ENCODE data around the gene MRE11. TPM values are rescaled to one million over a fixed set of nuclear protein-coding genes. Genes with fewer than 3 reads are reported as not detected.

Gene MRE11
- total RNA-seq, 1 donor from 2014 or later = 16.7 TPM

GRCh38 chr11:94469416-94469815 lies 24.2 kb downstream of the MRE11 start:
- Histone ChIP-seq H3K4me1 (ENCODE audit: control insufficient read depth in 3 of 3, insufficient read depth in 3 of 3, low read length in 3 of 3) (no peaks in the 10 kb centered on the region), H3K27ac (ENCODE audit: low read depth, low read length) (no peak overlapping the region), H3K27me3 (ENCODE audit: control insufficient read depth in 3 of 3, insufficient read depth in 3 of 3, low read length in 3 of 3) (no peaks in the 10 kb centered on the region), H3K9ac (ENCODE audit: low read depth in 1 of 3, low read length in 3 of 3) (no peak overlapping the region), H3K4me3 (ENCODE audit: low read length in 3 of 3) (no peak overlapping the region), H3K9me3 (ENCODE audit: control insufficient read depth in 3 of 3, low read length in 3 of 3) (no peaks in the 10 kb centered on the region), H3K36me3 (ENCODE audit: control insufficient read depth in 3 of 3, insufficient read depth in 3 of 3, low read length in 3 of 3) (peaks cover 9 to 22% (median 12%) of the 10 kb centered on the region in 3 donors)

GRCh38 chr11:94459576-94459975 lies 34.1 kb downstream of the MRE11 start:
- no peaks in the 10 kb centered on the region for H3K27me3 ChIP-seq (ENCODE audit: control insufficient read depth in 3 of 3, insufficient read depth in 3 of 3, low read length in 3 of 3)
- H3K4me1 ChIP-seq (ENCODE audit: control insufficient read depth in 3 of 3, insufficient read depth in 3 of 3, low read length in 3 of 3) = no peaks in the 10 kb centered on the region
- H3K4me3 ChIP-seq (ENCODE audit: low read length in 3 of 3) = no peak overlapping the region
- no peak overlapping the region for H3K9ac ChIP-seq (ENCODE audit: low read depth in 1 of 3, low read length in 3 of 3)
- no peak overlapping the region for H3K27ac ChIP-seq (ENCODE audit: low read depth, low read length)
- no peaks in the 10 kb centered on the region for H3K9me3 ChIP-seq (ENCODE audit: control insufficient read depth in 3 of 3, low read length in 3 of 3)
- peaks cover 6 to 17% (median 6%) of the 10 kb centered on the region in 3 donors for H3K36me3 ChIP-seq (ENCODE audit: control insufficient read depth in 3 of 3, insufficient read depth in 3 of 3, low read length in 3 of 3)

GRCh38 chr11:94457118-94458029 lies 36.3 kb downstream of the MRE11 start:
- no peaks in the 10 kb centered on the region for H3K27me3 ChIP-seq (ENCODE audit: control insufficient read depth in 3 of 3, insufficient read depth in 3 of 3, low read length in 3 of 3)
- H3K4me1 ChIP-seq (ENCODE audit: control insufficient read depth in 3 of 3, insufficient read depth in 3 of 3, low read length in 3 of 3) = no peaks in the 10 kb centered on the region
- H3K36me3 ChIP-seq (ENCODE audit: control insufficient read depth in 3 of 3, insufficient read depth in 3 of 3, low read length in 3 of 3) = peaks cover 6 to 17% (median 6%) of the 10 kb centered on the region in 3 donors
- no peak overlapping the region for H3K4me3 ChIP-seq (ENCODE audit: low read length in 3 of 3)
- H3K9ac ChIP-seq (ENCODE audit: low read depth in 1 of 3, low read length in 3 of 3) = no peak overlapping the region
- H3K27ac ChIP-seq (ENCODE audit: low read depth, low read length) = no peak overlapping the region
- no peaks in the 10 kb centered on the region for H3K9me3 ChIP-seq (ENCODE audit: control insufficient read depth in 3 of 3, low read length in 3 of 3)

GRCh38 chr11:94455861-94456260 lies 37.8 kb downstream of the MRE11 start:
- Histone ChIP-seq H3K4me3 (ENCODE audit: low read length in 3 of 3) (no peak overlapping the region), H3K4me1 (ENCODE audit: control insufficient read depth in 3 of 3, insufficient read depth in 3 of 3, low read length in 3 of 3) (no peaks in the 10 kb centered on the region), H3K27ac (ENCODE audit: low read depth, low read length) (no peak overlapping the region), H3K9me3 (ENCODE audit: control insufficient read depth in 3 of 3, low read length in 3 of 3) (no peaks in the 10 kb centered on the region), H3K9ac (ENCODE audit: low read depth in 1 of 3, low read length in 3 of 3) (no peak overlapping the region), H3K27me3 (ENCODE audit: control insufficient read depth in 3 of 3, insufficient read depth in 3 of 3, low read length in 3 of 3) (no peaks in the 10 kb centered on the region), H3K36me3 (ENCODE audit: control insufficient read depth in 3 of 3, insufficient read depth in 3 of 3, low read length in 3 of 3) (peaks cover 6 to 14% (median 6%) of the 10 kb centered on the region in 3 donors)

- H3K27ac ChIP-seq (ENCODE audit: low read depth, low read length) = no peak overlapping the region
- H3K4me1 ChIP-seq (ENCODE audit: control insufficient read depth in 3 of 3, insufficient read depth in 3 of 3, low read length in 3 of 3) = no peaks in the 10 kb centered on the region
- peaks cover 0 to 7% (median 6%) of the 10 kb centered on the region in 3 donors for H3K36me3 ChIP-seq (ENCODE audit: control insufficient read depth in 3 of 3, insufficient read depth in 3 of 3, low read length in 3 of 3)
- H3K27me3 ChIP-seq (ENCODE audit: control insufficient read depth in 3 of 3, insufficient read depth in 3 of 3, low read length in 3 of 3) = no peaks in the 10 kb centered on the region
- H3K4me3 ChIP-seq (ENCODE audit: low read length in 3 of 3) = no peak overlapping the region
- no peak overlapping the region for H3K9ac ChIP-seq (ENCODE audit: low read depth in 1 of 3, low read length in 3 of 3)
- H3K9me3 ChIP-seq (ENCODE audit: control insufficient read depth in 3 of 3, low read length in 3 of 3) = no peaks in the 10 kb centered on the region
Observed at GRCh38 chr11:94454301-94454700, 39.3 kb downstream of the MRE11 start.

- Histone ChIP-seq H3K9ac (ENCODE audit: low read depth in 1 of 3, low read length in 3 of 3) (no peak overlapping the region), H3K36me3 (ENCODE audit: control insufficient read depth in 3 of 3, insufficient read depth in 3 of 3, low read length in 3 of 3) (peaks cover 0 to 7% (median 6%) of the 10 kb centered on the region in 3 donors)
Observed at GRCh38 chr11:94452988-94453387, 40.7 kb downstream of the MRE11 start.

GRCh38 chr11:94450048-94450447 lies 43.6 kb downstream of the MRE11 start:
- Histone ChIP-seq H3K36me3 (ENCODE audit: control insufficient read depth in 3 of 3, insufficient read depth in 3 of 3, low read length in 3 of 3) (peaks cover 1 to 14% (median 5%) of the 10 kb centered on the region in 3 donors), H3K9ac (ENCODE audit: low read depth in 1 of 3, low read length in 3 of 3) (no peak overlapping the region), H3K27ac (ENCODE audit: low read depth, low read length) (no peak overlapping the region), H3K27me3 (ENCODE audit: control insufficient read depth in 3 of 3, insufficient read depth in 3 of 3, low read length in 3 of 3) (no peaks in the 10 kb centered on the region), H3K4me3 (ENCODE audit: low read length in 3 of 3) (no peak overlapping the region), H3K9me3 (ENCODE audit: control insufficient read depth in 3 of 3, low read length in 3 of 3) (no peaks in the 10 kb centered on the region), H3K4me1 (ENCODE audit: control insufficient read depth in 3 of 3, insufficient read depth in 3 of 3, low read length in 3 of 3) (no peaks in the 10 kb centered on the region)

More at GRCh38 chr11:94452988-94453387, 40.7 kb downstream of the MRE11 start:
- Histone ChIP-seq H3K27ac (ENCODE audit: low read depth, low read length) (no peak overlapping the region), H3K4me1 (ENCODE audit: control insufficient read depth in 3 of 3, insufficient read depth in 3 of 3, low read length in 3 of 3) (no peaks in the 10 kb centered on the region), H3K9me3 (ENCODE audit: control insufficient read depth in 3 of 3, low read length in 3 of 3) (no peaks in the 10 kb centered on the region), H3K4me3 (ENCODE audit: low read length in 3 of 3) (no peak overlapping the region), H3K27me3 (ENCODE audit: control insufficient read depth in 3 of 3, insufficient read depth in 3 of 3, low read length in 3 of 3) (no peaks in the 10 kb centered on the region)

GRCh38 chr11:94449437-94449836 lies 44.2 kb downstream of the MRE11 start:
- Histone ChIP-seq H3K36me3 (ENCODE audit: control insufficient read depth in 3 of 3, insufficient read depth in 3 of 3, low read length in 3 of 3) (peaks cover 4 to 17% (median 5%) of the 10 kb centered on the region in 3 donors), H3K4me3 (ENCODE audit: low read length in 3 of 3) (no peak overlapping the region), H3K9ac (ENCODE audit: low read depth in 1 of 3, low read length in 3 of 3) (no peak overlapping the region), H3K4me1 (ENCODE audit: control insufficient read depth in 3 of 3, insufficient read depth in 3 of 3, low read length in 3 of 3) (no peaks in the 10 kb centered on the region), H3K27ac (ENCODE audit: low read depth, low read length) (no peak overlapping the region), H3K9me3 (ENCODE audit: control insufficient read depth in 3 of 3, low read length in 3 of 3) (no peaks in the 10 kb centered on the region), H3K27me3 (ENCODE audit: control insufficient read depth in 3 of 3, insufficient read depth in 3 of 3, low read length in 3 of 3) (no peaks in the 10 kb centered on the region)

- H3K36me3 ChIP-seq (ENCODE audit: control insufficient read depth in 3 of 3, insufficient read depth in 3 of 3, low read length in 3 of 3) = peaks cover 5 to 19% (median 7%) of the 10 kb centered on the region in 3 donors
- H3K4me1 ChIP-seq (ENCODE audit: control insufficient read depth in 3 of 3, insufficient read depth in 3 of 3, low read length in 3 of 3) = no peaks in the 10 kb centered on the region
- H3K27ac ChIP-seq (ENCODE audit: low read depth, low read length) = no peak overlapping the region
- no peak overlapping the region for H3K4me3 ChIP-seq (ENCODE audit: low read length in 3 of 3)
- H3K27me3 ChIP-seq (ENCODE audit: control insufficient read depth in 3 of 3, insufficient read depth in 3 of 3, low read length in 3 of 3) = no peaks in the 10 kb centered on the region
- H3K9ac ChIP-seq (ENCODE audit: low read depth in 1 of 3, low read length in 3 of 3) = no peak overlapping the region
- H3K9me3 ChIP-seq (ENCODE audit: control insufficient read depth in 3 of 3, low read length in 3 of 3) = no peaks in the 10 kb centered on the region
Observed at GRCh38 chr11:94449029-94449428, 44.6 kb downstream of the MRE11 start.

- no peaks in the 10 kb centered on the region for H3K27me3 ChIP-seq (ENCODE audit: control insufficient read depth in 3 of 3, insufficient read depth in 3 of 3, low read length in 3 of 3)
- peaks cover 5 to 19% (median 7%) of the 10 kb centered on the region in 3 donors for H3K36me3 ChIP-seq (ENCODE audit: control insufficient read depth in 3 of 3, insufficient read depth in 3 of 3, low read length in 3 of 3)
- H3K27ac ChIP-seq (ENCODE audit: low read depth, low read length) = no peak overlapping the region
- H3K4me1 ChIP-seq (ENCODE audit: control insufficient read depth in 3 of 3, insufficient read depth in 3 of 3, low read length in 3 of 3) = no peaks in the 10 kb centered on the region
- no peak overlapping the region for H3K4me3 ChIP-seq (ENCODE audit: low read length in 3 of 3)
- H3K9ac ChIP-seq (ENCODE audit: low read depth in 1 of 3, low read length in 3 of 3) = no peak overlapping the region
- H3K9me3 ChIP-seq (ENCODE audit: control insufficient read depth in 3 of 3, low read length in 3 of 3) = no peaks in the 10 kb centered on the region
Observed at GRCh38 chr11:94447149-94447548, 46.5 kb downstream of the MRE11 start.
